Loucy (cell line): Measurements from ENCODE around the gene IL17RD.

Experiments
- EZH2phosphoT487 ChIP-seq: fragments of 200-600 bp; IDR thresholded peaks from 2 replicates; pipeline ENCODE4 v1.6.1; 2018; ENCODE audit warnings: antibody characterized with exemption, mild to moderate bottlenecking, moderate library complexity, borderline replicate concordance
- TF ChIP-seq, protein P1 (sequence below): fragments of 200-600 bp; sonication (generic); conservative IDR thresholded peaks from 2 replicates; pipeline ENCODE4 v1.5.1; 2014; ENCODE audit warnings: mild to moderate bottlenecking, antibody characterized with exemption, low read length

DNA sequence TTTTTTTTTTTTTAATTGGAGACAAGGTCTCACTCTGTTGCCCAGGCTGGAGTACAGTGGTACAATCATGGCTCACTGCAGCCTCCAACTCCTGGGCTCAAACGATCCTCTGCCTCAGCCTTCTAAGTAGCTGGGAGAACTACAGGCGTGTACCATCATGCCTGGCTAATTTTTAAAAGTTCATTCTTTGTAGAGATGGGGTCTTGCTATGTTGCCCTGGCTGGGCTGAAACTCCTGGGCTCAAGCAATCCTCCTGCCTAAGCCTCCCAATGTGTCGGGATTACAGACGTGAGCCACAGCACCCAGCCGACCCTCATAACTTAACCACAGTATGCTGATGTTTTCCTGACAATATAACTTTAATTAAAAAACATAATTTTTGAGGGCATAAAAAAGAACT is 24.3 kb downstream of the IL17RD start:
- TF ChIP-seq, protein P1, sequence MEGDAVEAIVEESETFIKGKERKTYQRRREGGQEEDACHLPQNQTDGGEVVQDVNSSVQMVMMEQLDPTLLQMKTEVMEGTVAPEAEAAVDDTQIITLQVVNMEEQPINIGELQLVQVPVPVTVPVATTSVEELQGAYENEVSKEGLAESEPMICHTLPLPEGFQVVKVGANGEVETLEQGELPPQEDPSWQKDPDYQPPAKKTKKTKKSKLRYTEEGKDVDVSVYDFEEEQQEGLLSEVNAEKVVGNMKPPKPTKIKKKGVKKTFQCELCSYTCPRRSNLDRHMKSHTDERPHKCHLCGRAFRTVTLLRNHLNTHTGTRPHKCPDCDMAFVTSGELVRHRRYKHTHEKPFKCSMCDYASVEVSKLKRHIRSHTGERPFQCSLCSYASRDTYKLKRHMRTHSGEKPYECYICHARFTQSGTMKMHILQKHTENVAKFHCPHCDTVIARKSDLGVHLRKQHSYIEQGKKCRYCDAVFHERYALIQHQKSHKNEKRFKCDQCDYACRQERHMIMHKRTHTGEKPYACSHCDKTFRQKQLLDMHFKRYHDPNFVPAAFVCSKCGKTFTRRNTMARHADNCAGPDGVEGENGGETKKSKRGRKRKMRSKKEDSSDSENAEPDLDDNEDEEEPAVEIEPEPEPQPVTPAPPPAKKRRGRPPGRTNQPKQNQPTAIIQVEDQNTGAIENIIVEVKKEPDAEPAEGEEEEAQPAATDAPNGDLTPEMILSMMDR = no peak
- no peak for TF ChIP-seq EZH2phosphoT487
